ENCODE measurements around the gene EPHB1.

Gene EPHB1

GRCh38 chr3:135069406-135069805 is 274.3 kb downstream of the EPHB1 start:
- Histone ChIP-seq H3K4me1 (no peaks in the 10 kb centered on the region), H3K36me3 (no peaks in the 10 kb centered on the region), H3K27me3 (no peaks in the 10 kb centered on the region), H3K4me3 (ENCODE audit: low read depth, low read length) (no peak overlapping the region), H3K9me3 (no peaks in the 10 kb centered on the region)
- no peak for TF ChIP-seq CTCF (IDR thresholded peaks at IDR 0.05; ENCODE audit: low read depth, low read length)
- no peak for DNase-seq

GRCh38 chr3:135071483-135071882 is 276.4 kb downstream of the EPHB1 start:
- DNase-seq, result no peak
- H3K36me3 ChIP-seq, result no peaks in the 10 kb centered on the region

GRCh38 chr3:135072431-135072830 is 277.4 kb downstream of the EPHB1 start:
- TF ChIP-seq CTCF (IDR thresholded peaks at IDR 0.05; ENCODE audit: low read depth, low read length), result no peak
- H3K27me3 ChIP-seq, result no peaks in the 10 kb centered on the region
- no peak overlapping the region for H3K4me3 ChIP-seq (ENCODE audit: low read depth, low read length)
- H3K9me3 ChIP-seq, result no peaks in the 10 kb centered on the region
- no peaks in the 10 kb centered on the region for H3K4me1 ChIP-seq
- no peak for DNase-seq
- no peaks in the 10 kb centered on the region for H3K36me3 ChIP-seq

More at GRCh38 chr3:135071483-135071882, 276.4 kb downstream of the EPHB1 start:
- no peaks in the 10 kb centered on the region for H3K4me1 ChIP-seq
- H3K27me3 ChIP-seq, result no peaks in the 10 kb centered on the region
- TF ChIP-seq CTCF (IDR thresholded peaks at IDR 0.05; ENCODE audit: low read depth, low read length), result no peak
- H3K4me3 ChIP-seq (ENCODE audit: low read depth, low read length), result no peak overlapping the region
- H3K9me3 ChIP-seq, result no peaks in the 10 kb centered on the region

- TF ChIP-seq CTCF (IDR thresholded peaks at IDR 0.05; ENCODE audit: low read depth, low read length), result no peak
- Histone ChIP-seq H3K9me3 (no peaks in the 10 kb centered on the region), H3K4me1 (no peaks in the 10 kb centered on the region), H3K36me3 (no peaks in the 10 kb centered on the region), H3K27me3 (no peaks in the 10 kb centered on the region), H3K4me3 (ENCODE audit: low read depth, low read length) (no peak overlapping the region)
- no peak for DNase-seq
Observed at GRCh38 chr3:135075157-135075556, 280.1 kb downstream of the EPHB1 start.

- H3K4me1 ChIP-seq, result no peaks in the 10 kb centered on the region
- no peaks in the 10 kb centered on the region for H3K27me3 ChIP-seq
- DNase-seq, result no peak
- H3K36me3 ChIP-seq, result no peaks in the 10 kb centered on the region
- no peak overlapping the region for H3K4me3 ChIP-seq (ENCODE audit: low read depth, low read length)
- no peak for TF ChIP-seq CTCF (IDR thresholded peaks at IDR 0.05; ENCODE audit: low read depth, low read length)
- H3K9me3 ChIP-seq, result no peaks in the 10 kb centered on the region
Observed at GRCh38 chr3:135076341-135076740, 281.3 kb downstream of the EPHB1 start.

GRCh38 chr3:135077186-135077585 is 282.1 kb downstream of the EPHB1 start:
- DNase-seq, result no peak
- Histone ChIP-seq H3K36me3 (no peaks in the 10 kb centered on the region), H3K9me3 (no peaks in the 10 kb centered on the region), H3K27me3 (no peaks in the 10 kb centered on the region), H3K4me1 (no peaks in the 10 kb centered on the region), H3K4me3 (ENCODE audit: low read depth, low read length) (no peak overlapping the region)
- TF ChIP-seq CTCF (IDR thresholded peaks at IDR 0.05; ENCODE audit: low read depth, low read length), result no peak
